ENCODE results near the gene FOCAD. TPM values are rescaled to one million over a fixed set of nuclear protein-coding genes. Genes with fewer than 3 reads are reported as not detected.

The FOCAD gene
- total RNA-seq, 2 donors from 2014 or later = 51.6 to 56.8 TPM

DNA sequence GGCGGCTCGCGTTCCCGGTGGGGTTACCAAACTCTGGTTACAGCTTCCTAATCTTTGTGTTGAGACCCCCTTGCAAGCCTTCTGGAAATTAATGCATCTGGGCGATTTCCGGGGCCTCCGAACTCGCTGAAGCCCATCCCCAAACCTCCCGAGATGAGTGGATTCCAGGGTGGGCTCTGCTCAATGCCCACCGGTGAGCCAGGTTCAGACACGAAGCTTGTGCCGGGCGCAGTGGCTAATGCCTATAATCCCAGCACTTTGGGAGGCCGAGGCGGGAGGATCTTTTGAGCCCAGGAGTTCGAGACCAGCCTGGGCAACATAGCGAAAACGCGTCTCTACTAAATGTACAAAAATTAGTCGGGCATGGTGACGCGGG, 347.7 kb downstream of the FOCAD start:
- peaks cover 8% of the 10 kb centered on the region for H3K27me3 Mint-ChIP-seq (ENCODE audit: insufficient read depth)
- H3K9me3 Mint-ChIP-seq = no peaks in the 10 kb centered on the region
- no peaks in the 10 kb centered on the region for H3K36me3 Mint-ChIP-seq (ENCODE audit: low read depth)
- H3K36me3 ChIP-seq (ENCODE audit: control insufficient read depth, insufficient read depth, low read length) = no peaks in the 10 kb centered on the region
- TF ChIP-seq CTCF (conservative IDR thresholded peaks at IDR 0.05) = no peak
- H3K9me3 ChIP-seq (ENCODE audit: control insufficient read depth, low read length) = no peaks in the 10 kb centered on the region
- no peak overlapping the region for H3K27ac Mint-ChIP-seq
- peak overlapping the region; percentile 69 for H3K4me3 ChIP-seq (ENCODE audit: low read length)
- no peak overlapping the region for H3K27ac ChIP-seq (ENCODE audit: low read depth, low read length)
- H3K4me1 Mint-ChIP-seq = peaks cover 3% of the 10 kb centered on the region
- H3K4me1 ChIP-seq (ENCODE audit: control insufficient read depth, insufficient read depth, low read length) = peaks cover 6% of the 10 kb centered on the region
- H3K27me3 ChIP-seq (ENCODE audit: control insufficient read depth, insufficient read depth, low read length, poor library complexity, severe bottlenecking) = no peaks in the 10 kb centered on the region
- no peak overlapping the region for H3K9ac ChIP-seq (ENCODE audit: extremely low read depth, low read length, poor library complexity, severe bottlenecking)
- no peak overlapping the region for H3K4me3 Mint-ChIP-seq
- WGBS, 2 experiments (ENCODE audit: insufficient coverage in 1 of 2, insufficient read length in 1 of 2) = 82 to 84% methylated on average over 19 to 22 of the region's 22 CpGs
- no peak for DNase-seq

DNA sequence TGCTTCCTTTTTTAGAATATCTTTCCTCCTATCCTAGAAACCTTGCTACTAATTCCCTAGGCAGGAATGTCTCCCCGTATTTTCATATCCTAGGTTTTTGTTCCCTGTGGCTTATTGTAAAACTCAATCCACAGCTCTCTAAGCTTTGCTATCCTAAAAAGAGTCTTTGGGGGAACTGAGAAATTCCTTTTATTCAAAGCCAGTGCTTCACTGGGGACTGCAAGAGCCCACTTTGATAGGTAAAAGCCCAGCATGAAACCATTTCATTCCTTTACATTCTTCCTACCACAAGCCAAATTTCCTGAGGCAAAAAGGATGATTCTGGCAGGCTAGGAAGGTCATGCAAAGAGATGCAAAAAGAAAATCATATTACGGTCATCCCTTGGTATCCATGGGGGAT, 353.2 kb downstream of the FOCAD start:
- WGBS, 2 experiments (ENCODE audit: insufficient coverage in 1 of 2, insufficient read length in 1 of 2) = 42 to 65% methylated on average over 2 of the region's 2 CpGs
- Mint-ChIP-seq H3K27me3 (ENCODE audit: insufficient read depth) (peaks cover 8% of the 10 kb centered on the region), H3K4me3 (no peak overlapping the region), H3K4me1 (peaks cover 6% of the 10 kb centered on the region), H3K9me3 (no peaks in the 10 kb centered on the region), H3K27ac (no peak overlapping the region), H3K36me3 (ENCODE audit: low read depth) (no peaks in the 10 kb centered on the region)
- Histone ChIP-seq H3K27me3 (ENCODE audit: control insufficient read depth, insufficient read depth, low read length, poor library complexity, severe bottlenecking) (no peaks in the 10 kb centered on the region), H3K9me3 (ENCODE audit: control insufficient read depth, low read length) (no peaks in the 10 kb centered on the region), H3K4me1 (ENCODE audit: control insufficient read depth, insufficient read depth, low read length) (peaks cover 3% of the 10 kb centered on the region), H3K9ac (ENCODE audit: extremely low read depth, low read length, poor library complexity, severe bottlenecking) (no peak overlapping the region), H3K4me3 (ENCODE audit: low read length) (no peak overlapping the region), H3K36me3 (ENCODE audit: control insufficient read depth, insufficient read depth, low read length) (no peaks in the 10 kb centered on the region), H3K27ac (ENCODE audit: low read depth, low read length) (no peak overlapping the region)
- no peak for TF ChIP-seq CTCF (conservative IDR thresholded peaks at IDR 0.05)
- no peak for DNase-seq

DNA sequence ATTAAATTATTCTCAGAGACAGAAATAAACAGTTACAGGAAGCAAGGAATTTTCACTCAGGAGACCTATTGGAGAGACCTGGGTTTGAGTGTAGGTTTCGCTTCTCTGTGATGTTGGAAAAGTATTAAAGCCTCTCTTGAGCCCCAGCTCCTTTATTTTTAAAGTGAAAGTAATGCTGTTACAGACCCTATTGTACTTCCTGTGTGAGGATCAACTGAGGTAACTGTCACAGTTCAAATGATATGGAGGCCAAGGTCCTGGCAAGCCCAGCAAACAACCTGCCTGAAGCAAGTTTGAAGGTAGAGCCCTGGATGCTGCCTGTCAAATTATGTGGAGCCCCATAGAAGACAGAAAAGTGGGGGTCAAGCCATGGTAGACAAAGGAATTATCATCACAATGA, 355.2 kb downstream of the FOCAD start:
- no peak overlapping the region for H3K27ac ChIP-seq (ENCODE audit: low read depth, low read length)
- peaks cover 6% of the 10 kb centered on the region for H3K4me1 Mint-ChIP-seq
- H3K9me3 ChIP-seq (ENCODE audit: control insufficient read depth, low read length) = no peaks in the 10 kb centered on the region
- TF ChIP-seq CTCF (conservative IDR thresholded peaks at IDR 0.05) = no peak
- H3K4me3 Mint-ChIP-seq = no peak overlapping the region
- no peak overlapping the region for H3K4me3 ChIP-seq (ENCODE audit: low read length)
- H3K36me3 ChIP-seq (ENCODE audit: control insufficient read depth, insufficient read depth, low read length) = no peaks in the 10 kb centered on the region
- H3K9me3 Mint-ChIP-seq = no peaks in the 10 kb centered on the region
- no peaks in the 10 kb centered on the region for H3K36me3 Mint-ChIP-seq (ENCODE audit: low read depth)
- no peak overlapping the region for H3K9ac ChIP-seq (ENCODE audit: extremely low read depth, low read length, poor library complexity, severe bottlenecking)
- no peaks in the 10 kb centered on the region for H3K27me3 ChIP-seq (ENCODE audit: control insufficient read depth, insufficient read depth, low read length, poor library complexity, severe bottlenecking)
- H3K4me1 ChIP-seq (ENCODE audit: control insufficient read depth, insufficient read depth, low read length) = peaks cover 3% of the 10 kb centered on the region
- H3K27ac Mint-ChIP-seq = no peak overlapping the region
- no peaks in the 10 kb centered on the region for H3K27me3 Mint-ChIP-seq (ENCODE audit: insufficient read depth)
- 86 to 100% methylated on average over 1 of the region's 1 CpG for WGBS, 2 experiments (ENCODE audit: insufficient coverage in 1 of 2, insufficient read length in 1 of 2)
- DNase-seq = no peak
